KG1 (cell line): ENCODE data around the gene RPS14.

Source experiments
- DNase-seq: peaks from one replicate; lab custom pipeline; 2025; lab: John Stamatoyannopoulos, UW

The RPS14 gene

DNA sequence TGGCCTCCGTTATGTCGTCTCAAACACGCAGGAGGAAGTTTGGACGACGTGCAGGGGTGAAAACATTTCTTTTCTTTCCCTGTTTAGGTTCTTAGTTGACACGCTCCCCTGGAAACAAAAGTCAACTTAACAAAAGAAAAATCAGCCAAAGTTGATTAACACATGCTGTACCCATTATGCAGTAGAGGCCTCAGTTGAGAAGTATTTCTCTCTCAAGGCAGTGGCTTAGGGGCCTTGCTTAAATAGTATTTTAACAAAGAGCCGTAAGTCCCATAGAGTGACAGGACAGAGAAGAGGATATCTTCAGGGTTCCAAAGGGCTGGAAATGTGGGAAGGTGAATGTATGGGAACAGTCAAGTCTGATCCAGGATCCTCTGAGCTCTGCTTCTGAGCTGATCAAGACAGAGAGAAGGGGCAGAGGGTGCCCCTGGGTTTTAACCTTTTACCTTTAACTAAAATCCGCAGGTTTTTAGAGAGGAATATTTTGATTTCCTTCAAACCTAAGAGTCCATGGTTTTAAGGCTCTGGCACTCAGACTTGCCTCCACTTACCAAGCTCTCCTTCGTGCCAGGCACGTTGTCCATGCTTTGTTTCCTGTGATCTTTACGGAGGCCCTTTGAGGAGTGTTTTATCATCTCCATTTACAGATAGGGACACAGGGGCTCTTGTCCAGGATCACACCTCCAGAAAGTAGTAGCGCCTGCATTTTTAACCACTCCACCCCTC, 36.2 kb downstream of the RPS14 start:
- no peak for DNase-seq

DNA sequence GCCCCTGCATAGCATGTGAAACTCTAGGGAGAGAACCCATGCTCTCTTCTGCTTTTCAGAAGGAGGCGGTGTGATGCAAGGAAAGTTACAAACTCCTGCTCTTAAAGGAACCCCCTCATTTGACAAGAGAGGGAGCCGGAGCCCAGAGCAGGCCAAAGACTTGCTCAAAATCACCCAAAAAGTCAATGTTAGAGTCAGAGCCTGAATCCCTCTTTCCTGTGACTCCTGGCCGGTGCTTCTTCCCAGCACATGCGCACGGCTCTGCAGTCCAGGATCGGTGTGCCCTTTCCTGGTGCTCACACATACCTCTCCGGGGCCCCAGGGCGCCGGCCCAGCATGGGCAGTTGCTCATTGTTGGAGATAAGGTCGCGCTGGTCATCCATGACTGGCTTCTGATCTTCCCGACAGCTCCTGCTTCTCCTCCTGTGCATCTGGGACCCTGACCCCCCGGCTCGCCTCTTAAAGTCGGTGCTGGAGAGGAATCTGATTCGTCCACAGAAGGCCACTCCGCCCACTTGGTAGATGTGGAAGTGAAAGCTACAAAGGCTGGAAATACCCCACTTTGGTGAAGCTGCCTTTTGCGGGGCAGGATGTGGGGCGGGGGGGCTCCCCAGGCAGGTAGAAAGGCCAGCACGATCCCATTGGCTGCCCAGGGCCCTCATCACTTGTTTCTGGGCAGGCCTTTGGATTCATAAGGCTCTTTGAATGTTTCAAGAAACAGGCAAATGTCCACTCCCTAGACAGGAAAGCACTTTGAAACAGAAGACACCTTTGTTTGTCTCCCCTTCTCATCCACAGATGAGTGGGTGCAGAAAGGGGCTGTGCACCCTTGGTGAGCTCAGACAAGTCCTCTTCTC, 37.0 kb downstream of the RPS14 start, which contains the start of gene CD74:
CD74 (minus strand) TSS at position 592 of the 857 bp plus-strand sequence; CDS start at position 431, 161 bp downstream.
- peak; percentile 62 for DNase-seq

- no peak for DNase-seq
Measured at GRCh38 chr5:150411245-150411979, 38.1 kb downstream of the RPS14 start.

- peak; percentile 24 for DNase-seq
Measured at GRCh38 chr5:150410524-150411244, 38.9 kb downstream of the RPS14 start.

DNA sequence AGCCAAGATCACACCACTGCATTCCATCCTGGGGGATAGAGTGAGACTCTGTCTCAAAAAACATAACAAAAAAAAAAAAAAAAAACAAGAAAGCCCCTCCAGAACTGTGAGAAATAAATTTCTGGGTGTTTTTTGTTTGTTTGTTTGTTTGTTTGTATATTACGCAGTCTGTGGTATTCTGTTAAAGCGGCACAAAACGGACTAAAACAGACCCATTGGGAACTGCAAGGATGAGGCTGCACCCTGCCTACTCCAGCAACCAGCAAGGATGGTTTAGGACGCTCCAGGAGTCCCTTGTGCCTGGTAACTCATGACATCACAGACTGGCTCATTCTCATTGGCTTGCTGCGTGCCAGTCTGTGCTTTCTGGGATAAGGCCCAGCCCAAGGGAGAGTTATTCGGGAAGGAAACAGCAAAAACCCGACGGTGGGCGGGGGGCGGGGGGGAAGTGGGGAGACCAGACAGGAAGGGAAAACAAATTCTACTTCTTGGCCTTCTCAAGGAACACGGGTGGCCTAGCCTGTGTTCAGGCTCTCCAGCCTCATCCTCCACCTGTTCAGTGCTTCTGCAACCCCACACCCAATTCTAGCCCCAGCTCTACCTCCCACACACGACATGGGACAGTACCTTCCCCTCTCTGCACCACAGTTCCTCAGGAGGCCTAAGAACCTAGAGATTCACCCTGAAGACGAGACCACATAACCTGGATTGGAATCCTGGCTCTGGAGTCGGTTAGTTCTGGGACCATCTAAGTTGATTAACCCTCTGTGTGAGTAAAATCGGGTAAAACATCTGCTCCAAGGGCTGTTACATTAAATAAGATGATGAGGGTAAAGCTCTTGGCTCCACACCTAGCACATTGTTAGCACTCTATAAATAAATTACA, 39.7 kb downstream of the RPS14 start:
- DNase-seq: no peak

DNA sequence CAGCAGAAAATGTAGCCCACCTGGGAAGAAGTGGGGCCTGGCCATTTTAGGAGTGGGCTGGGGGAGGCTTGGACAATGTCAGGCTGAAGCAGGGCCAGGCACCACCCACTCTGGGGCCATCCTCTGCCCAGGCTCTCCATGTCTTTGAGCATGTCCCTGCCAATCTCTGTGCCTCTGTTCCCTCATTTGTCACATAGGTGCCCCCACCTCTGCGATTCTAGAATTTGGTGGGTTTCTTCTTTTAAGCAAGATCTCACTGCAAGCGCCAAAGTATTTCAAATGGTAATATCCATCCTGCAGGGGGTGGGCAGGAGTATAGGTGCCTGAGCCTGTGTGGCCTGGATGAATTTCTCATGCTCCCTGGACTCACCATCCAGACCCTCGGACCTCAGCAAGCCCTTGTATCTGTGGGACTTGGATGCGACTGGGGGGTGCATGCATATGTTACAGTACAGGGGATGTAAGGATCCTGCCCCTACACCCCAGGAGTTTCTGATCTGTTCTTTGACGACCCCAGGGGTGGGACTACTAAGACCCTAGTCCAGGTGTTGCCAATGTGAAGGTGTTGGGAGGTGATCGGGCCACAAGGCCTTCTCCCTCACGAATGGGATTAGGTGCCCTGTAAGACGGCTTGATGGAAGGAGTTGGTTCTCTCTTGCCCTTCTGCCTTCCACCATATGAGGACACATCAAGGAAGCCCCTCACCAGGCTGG, 41.2 kb downstream of the RPS14 start:
- no peak for DNase-seq

DNA sequence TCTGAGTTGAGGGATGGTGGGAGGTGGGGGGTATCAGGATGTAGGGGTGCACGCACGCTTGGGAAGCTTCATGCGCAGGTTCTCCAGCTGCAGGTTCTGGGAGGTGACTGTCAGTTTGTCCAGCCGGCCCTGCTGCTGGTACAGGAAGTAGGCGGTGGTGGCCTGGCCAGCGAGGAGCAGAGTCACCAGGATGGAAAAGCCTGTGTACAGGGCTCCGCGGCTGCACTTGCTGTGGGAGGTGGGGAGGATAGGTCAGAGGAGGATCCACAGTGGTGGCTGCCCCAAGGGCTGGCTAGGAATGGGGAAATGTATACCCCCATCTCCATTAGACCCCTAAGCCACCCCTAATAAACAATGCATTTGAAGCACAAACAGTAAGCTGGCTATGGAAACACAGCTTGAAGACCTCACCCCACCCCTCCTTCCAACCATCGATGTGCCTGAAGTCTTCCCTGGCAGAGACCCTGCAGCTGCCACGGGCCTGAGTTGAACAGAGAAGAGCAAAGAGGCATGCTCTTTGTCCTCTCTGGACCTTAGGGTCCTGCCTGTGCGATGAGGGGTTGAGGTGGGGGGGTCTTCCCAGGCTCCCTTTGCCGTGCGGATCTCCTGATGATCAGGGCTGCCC, 42.3 kb downstream of the RPS14 start:
- no peak for DNase-seq

DNA sequence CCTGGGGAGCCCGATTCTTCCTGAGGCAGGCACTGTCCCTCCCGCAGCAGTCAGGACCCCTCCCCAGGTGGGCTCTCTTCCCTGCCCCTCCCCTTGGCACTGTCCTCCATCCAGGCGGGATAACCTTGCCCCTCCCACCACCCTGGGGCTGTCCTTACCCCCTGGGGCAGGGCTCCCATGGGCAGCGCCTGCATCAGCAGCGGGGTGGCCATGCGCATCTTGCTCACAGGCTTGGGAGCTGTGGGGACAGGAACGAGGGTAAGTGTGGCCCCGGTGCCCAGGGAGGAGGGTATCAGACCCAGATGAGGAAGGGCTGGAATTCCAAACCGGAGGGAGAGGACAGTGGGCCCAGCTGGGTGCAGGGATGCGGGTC, 42.8 kb downstream of the RPS14 start:
- DNase-seq: no peak

- DNase-seq: no peak
Measured at GRCh38 chr5:150406103-150406722, 43.3 kb downstream of the RPS14 start.

- DNase-seq: no peak
Measured at GRCh38 chr5:150404941-150405816, 44.4 kb downstream of the RPS14 start.

DNA sequence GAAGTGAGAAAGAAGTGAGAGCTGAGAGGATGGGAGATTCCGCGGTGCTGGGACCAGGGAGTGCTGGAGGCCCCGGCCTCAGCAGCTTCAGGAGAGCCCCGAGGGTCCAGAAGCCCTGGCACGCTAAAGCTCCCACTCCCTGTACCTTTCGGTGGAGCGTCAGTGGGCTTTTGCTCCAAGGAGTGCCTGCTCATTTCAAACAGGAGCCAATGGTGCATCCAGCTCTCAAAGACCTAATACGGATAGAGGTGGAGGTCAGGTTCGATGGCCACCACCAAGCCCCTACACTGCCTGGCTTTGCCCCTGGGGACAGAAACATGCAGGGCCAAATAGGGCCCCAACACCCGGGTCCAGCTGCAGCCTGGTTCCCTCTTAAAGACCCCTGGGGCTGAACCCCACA, 45.0 kb downstream of the RPS14 start:
- no peak for DNase-seq

DNA sequence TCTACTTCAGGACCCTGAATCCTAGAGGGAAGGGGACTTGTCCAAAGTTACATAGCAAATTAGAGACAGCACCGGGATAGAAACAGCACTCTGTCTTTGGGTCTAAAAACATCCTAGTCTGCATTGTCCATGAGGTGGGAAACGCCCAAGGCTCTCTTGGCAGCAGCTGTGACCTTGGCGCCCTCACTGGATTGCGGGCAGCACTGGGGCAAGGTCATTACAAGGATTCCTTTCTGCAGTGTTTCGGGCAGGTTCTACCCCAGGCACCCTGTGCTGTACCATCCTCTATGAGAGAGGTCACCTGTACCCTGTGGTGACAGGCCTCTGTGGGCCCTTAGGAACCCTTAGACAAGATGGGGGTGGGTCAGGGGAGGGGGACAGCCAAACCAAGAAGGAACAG, 45.4 kb downstream of the RPS14 start:
- no peak for DNase-seq

GRCh38 chr5:150402901-150403342, 46.6 kb downstream of the RPS14 start:
- DNase-seq: no peak

- no peak for DNase-seq
Measured at GRCh38 chr5:150402229-150402773, 47.2 kb downstream of the RPS14 start.

GRCh38 chr5:150401376-150402228, 47.9 kb downstream of the RPS14 start:
- no peak for DNase-seq

DNA sequence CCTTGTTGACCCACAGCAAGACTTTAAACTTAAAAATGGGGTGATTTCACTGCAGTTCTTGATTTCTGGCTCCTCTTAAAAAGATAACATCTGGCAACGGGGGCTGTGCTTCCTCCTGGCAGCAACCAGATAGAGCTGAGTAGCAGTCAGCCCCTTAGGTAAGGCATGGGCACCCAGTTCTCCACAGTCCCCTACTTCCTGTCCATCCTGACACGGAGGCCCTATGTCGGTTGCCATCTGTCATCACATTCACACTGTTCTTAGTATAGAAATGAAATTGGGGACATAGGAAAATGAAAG, 48.5 kb downstream of the RPS14 start:
- DNase-seq: no peak
